ENCODE measurements around the gene NDUFB6. TPM values are rescaled to one million over a fixed set of nuclear protein-coding genes. Genes with fewer than 3 reads are reported as not detected.

Gene NDUFB6
- total RNA-seq, 1 donor: 24.2 TPM

GRCh38 chr9:32566770-32567169 lies 6.2 kb downstream of the NDUFB6 start:
- peaks cover 7% of the 10 kb centered on the region for H3K36me3 ChIP-seq (ENCODE audit: insufficient read depth, low read length)
- no peak for TF ChIP-seq CTCF (IDR thresholded peaks at IDR 0.05; ENCODE audit: extremely low read depth, low read depth, low read length)
- no peak overlapping the region for H3K4me3 ChIP-seq (ENCODE audit: insufficient read depth, low read length)
- peaks cover 6% of the 10 kb centered on the region for H3K4me1 ChIP-seq (ENCODE audit: insufficient read depth, low read length)
- no peak overlapping the region for H3K27ac ChIP-seq (ENCODE audit: low read depth, low read length)
- H3K4me2 ChIP-seq (ENCODE audit: insufficient read depth, low read length): no peak overlapping the region
- H4K20me1 ChIP-seq (ENCODE audit: insufficient read depth, low read length): peaks cover under 1% of the 10 kb centered on the region
- no peaks in the 10 kb centered on the region for H3K27me3 ChIP-seq (ENCODE audit: insufficient read depth, low read length)
- H3K79me2 ChIP-seq (ENCODE audit: insufficient read depth, low read length): peaks cover 57% of the 10 kb centered on the region
- DNase-seq (ENCODE audit: insufficient read length, low spot score, missing footprints): no peak
- H2AFZ ChIP-seq (ENCODE audit: low read length): no peak overlapping the region
- no peaks in the 10 kb centered on the region for H3K9me3 ChIP-seq (ENCODE audit: low read depth, low read length)

DNA sequence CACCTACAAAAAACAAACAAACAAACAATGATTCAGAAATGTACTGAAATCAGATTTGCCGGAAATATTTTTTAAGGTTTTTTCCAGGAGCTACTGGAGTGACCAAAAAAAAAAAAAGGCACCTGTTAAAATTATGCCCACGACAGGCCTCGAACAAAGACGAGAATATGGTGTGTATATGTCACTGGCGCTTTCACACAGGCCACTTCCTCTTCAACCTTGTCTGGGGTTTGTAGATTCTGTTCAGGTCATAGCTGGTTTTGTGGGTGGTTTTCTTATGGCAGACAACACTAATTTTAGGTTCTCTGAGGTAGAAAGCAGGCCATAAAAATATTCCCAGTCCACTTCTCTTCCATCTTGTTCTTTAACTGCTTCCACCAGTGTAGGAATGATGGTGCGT lies 7.0 kb downstream of the NDUFB6 start:
- H3K4me2 ChIP-seq (ENCODE audit: insufficient read depth, low read length): no peak overlapping the region
- no peaks in the 10 kb centered on the region for H3K4me1 ChIP-seq (ENCODE audit: insufficient read depth, low read length)
- no peaks in the 10 kb centered on the region for H4K20me1 ChIP-seq (ENCODE audit: insufficient read depth, low read length)
- H3K27me3 ChIP-seq (ENCODE audit: insufficient read depth, low read length): no peaks in the 10 kb centered on the region
- no peak overlapping the region for H3K27ac ChIP-seq (ENCODE audit: low read depth, low read length)
- TF ChIP-seq CTCF (IDR thresholded peaks at IDR 0.05; ENCODE audit: extremely low read depth, low read depth, low read length): no peak
- H2AFZ ChIP-seq (ENCODE audit: low read length): no peak overlapping the region
- DNase-seq (ENCODE audit: insufficient read length, low spot score, missing footprints): no peak
- peaks cover 7% of the 10 kb centered on the region for H3K36me3 ChIP-seq (ENCODE audit: insufficient read depth, low read length)
- H3K79me2 ChIP-seq (ENCODE audit: insufficient read depth, low read length): peaks cover 52% of the 10 kb centered on the region
- no peak overlapping the region for H3K4me3 ChIP-seq (ENCODE audit: insufficient read depth, low read length)
- H3K9me3 ChIP-seq (ENCODE audit: low read depth, low read length): no peaks in the 10 kb centered on the region

GRCh38 chr9:32558408-32558934 lies 14.5 kb downstream of the NDUFB6 start:
- no peak overlapping the region for H3K4me3 ChIP-seq (ENCODE audit: insufficient read depth, low read length)
- no peak overlapping the region for H3K4me2 ChIP-seq (ENCODE audit: insufficient read depth, low read length)
- H2AFZ ChIP-seq (ENCODE audit: low read length): no peak overlapping the region
- H3K27me3 ChIP-seq (ENCODE audit: insufficient read depth, low read length): no peaks in the 10 kb centered on the region
- H3K79me2 ChIP-seq (ENCODE audit: insufficient read depth, low read length): peaks cover 46% of the 10 kb centered on the region
- no peak for DNase-seq (ENCODE audit: insufficient read length, low spot score, missing footprints)
- no peak for TF ChIP-seq CTCF (IDR thresholded peaks at IDR 0.05; ENCODE audit: extremely low read depth, low read depth, low read length)
- H4K20me1 ChIP-seq (ENCODE audit: insufficient read depth, low read length): no peaks in the 10 kb centered on the region
- no peaks in the 10 kb centered on the region for H3K36me3 ChIP-seq (ENCODE audit: insufficient read depth, low read length)
- no peaks in the 10 kb centered on the region for H3K4me1 ChIP-seq (ENCODE audit: insufficient read depth, low read length)
- H3K27ac ChIP-seq (ENCODE audit: low read depth, low read length): no peak overlapping the region
- H3K9me3 ChIP-seq (ENCODE audit: low read depth, low read length): no peaks in the 10 kb centered on the region

DNA sequence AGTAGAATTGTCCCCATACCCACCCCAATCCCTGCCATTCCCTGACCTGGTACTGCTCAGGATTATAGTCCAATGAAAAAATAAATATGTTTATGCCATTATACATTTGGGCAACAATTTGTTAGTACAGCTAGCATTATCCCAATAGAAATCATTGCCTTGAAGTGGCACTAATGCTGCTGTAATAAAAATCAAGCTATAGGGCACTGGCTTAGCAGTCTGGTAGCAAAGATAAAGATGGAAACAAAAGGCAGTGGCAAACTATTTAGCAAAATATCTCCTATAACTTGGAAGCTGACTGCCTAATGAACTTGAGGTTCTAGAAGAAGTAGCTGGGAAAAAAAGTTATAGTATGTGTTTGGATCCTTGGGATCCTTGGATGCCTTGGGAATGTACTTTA lies 18.4 kb downstream of the NDUFB6 start:
- no peaks in the 10 kb centered on the region for H3K9me3 ChIP-seq (ENCODE audit: low read depth, low read length)
- H3K27me3 ChIP-seq (ENCODE audit: insufficient read depth, low read length): no peaks in the 10 kb centered on the region
- H3K27ac ChIP-seq (ENCODE audit: low read depth, low read length): no peak overlapping the region
- no peak for TF ChIP-seq CTCF (IDR thresholded peaks at IDR 0.05; ENCODE audit: extremely low read depth, low read depth, low read length)
- no peak for DNase-seq (ENCODE audit: insufficient read length, low spot score, missing footprints)
- peaks cover 8% of the 10 kb centered on the region for H3K4me1 ChIP-seq (ENCODE audit: insufficient read depth, low read length)
- no peaks in the 10 kb centered on the region for H3K36me3 ChIP-seq (ENCODE audit: insufficient read depth, low read length)
- H3K4me2 ChIP-seq (ENCODE audit: insufficient read depth, low read length): no peak overlapping the region
- H3K4me3 ChIP-seq (ENCODE audit: insufficient read depth, low read length): no peak overlapping the region
- H4K20me1 ChIP-seq (ENCODE audit: insufficient read depth, low read length): peaks cover 12% of the 10 kb centered on the region
- H3K79me2 ChIP-seq (ENCODE audit: insufficient read depth, low read length): peaks cover 57% of the 10 kb centered on the region
- no peak overlapping the region for H2AFZ ChIP-seq (ENCODE audit: low read length)

Data from osteoblast (primary cell).